NCI-H1694 treated with DMSO at 0.1 percent for 48 hours (cell line): ENCODE measurements around the gene TTC6.

Source experiments
- DNase-seq: peaks from one replicate; lab custom pipeline; 2025; lab: John Stamatoyannopoulos, UW

The TTC6 gene

DNA sequence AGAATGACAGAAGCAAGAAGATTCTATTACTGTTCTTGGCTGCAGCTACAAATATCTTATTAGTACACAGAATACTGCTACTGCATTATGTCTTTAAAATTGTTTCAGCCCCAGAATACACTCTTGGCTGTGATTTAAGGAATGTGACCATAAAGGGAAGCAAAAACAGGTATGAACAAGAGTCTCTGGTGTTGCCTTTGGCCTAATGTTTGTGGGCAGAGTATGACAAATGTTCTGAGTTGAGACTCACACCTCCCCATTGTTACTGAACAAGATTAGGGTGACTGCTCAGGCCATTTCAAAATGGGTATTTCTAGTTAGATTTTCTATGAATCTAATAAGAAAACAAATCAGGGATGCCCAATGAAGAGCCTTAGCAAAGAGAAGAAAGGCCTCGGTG, 28.5 kb downstream of the TTC6 start:
- no peak for DNase-seq

DNA sequence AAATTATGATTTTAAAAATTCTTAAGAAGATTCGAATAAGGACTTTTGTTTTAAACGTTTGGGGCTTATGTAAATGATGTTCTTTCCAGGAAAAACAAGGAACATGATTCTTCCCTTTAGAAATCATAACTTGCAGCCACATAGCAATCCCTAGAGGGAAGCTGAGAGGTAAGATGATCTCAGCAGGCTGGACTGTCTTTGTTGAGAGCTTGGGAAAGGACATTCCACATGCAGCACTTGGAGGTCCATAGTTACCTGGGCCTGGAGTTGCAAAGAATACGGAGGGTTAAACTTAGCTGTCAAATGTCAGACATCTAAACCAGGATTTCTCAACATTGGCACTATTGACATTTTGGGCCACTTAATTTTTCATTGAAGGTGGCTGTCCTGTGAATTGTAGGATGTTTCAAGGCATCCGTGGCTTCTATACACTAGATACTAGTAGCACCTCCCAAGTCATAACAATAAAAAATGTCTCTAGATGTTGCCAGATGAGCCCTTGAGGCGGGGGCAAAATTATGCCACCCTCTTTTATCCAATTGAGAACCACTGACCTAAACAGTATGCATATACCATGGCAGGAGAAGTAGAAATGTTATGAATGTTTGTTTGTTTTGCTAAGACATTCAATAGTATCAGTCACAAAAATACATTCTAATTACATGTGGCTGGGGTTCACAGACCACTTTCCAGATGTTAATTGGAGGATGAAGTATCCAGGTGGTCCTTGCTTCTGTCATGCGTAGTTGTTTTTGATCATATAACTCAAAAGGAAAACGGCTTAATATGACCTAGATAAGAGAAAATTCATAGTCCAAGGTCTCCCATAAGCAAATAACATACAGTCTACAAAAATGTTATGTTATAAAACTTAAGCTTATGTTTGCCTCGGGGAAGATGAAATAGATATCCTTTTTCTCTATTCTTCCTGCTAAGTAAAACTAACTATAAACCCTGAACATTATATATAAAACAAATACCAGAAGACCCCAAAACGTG, 30.5 kb downstream of the TTC6 start:
- DNase-seq: no peak

- no peak for DNase-seq
Observed at GRCh38 chr14:37637341-37637740, 41.9 kb downstream of the TTC6 start.

- no peak for DNase-seq
Observed at GRCh38 chr14:37638599-37638998, 43.2 kb downstream of the TTC6 start.

DNA sequence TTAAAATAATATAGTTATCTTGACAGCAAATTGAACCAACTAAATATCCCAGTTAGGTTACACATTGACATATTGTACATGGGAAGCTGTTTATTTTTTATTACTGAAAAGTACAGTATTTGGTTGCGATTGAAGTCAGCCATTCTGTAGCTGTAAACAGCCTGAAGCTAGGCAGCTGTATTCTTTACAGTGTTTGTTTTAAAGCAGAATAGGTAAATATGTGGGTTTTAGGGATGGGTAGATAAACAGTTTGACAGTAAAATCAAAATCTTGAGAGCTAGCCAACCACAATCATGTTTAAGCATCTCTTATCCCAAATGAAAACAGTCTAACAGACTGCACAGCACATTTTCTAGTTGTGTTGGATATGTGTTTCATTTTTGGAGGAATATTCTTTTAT, 45.7 kb downstream of the TTC6 start:
- no peak for DNase-seq

GRCh38 chr14:37642125-37642524, 46.7 kb downstream of the TTC6 start:
- DNase-seq: no peak

- DNase-seq: no peak
Observed at GRCh38 chr14:37643701-37644100, 48.3 kb downstream of the TTC6 start.
